Peyer's patch (tissue), 4 donors: Measurements from ENCODE around the gene KRTAP13-2. TPM values are rescaled to one million over a fixed set of nuclear protein-coding genes. Genes with fewer than 3 reads are reported as not detected.

ENCODE experiments used
- DNase-seq, 3 donors: peaks; one replicate each; pipeline ENCODE4 v3.0.0-alpha.2; 2017 to 2019
- H3K27ac ChIP-seq, 4 donors: fragments of 200-600 bp; sonication (generic); one replicate each; pipeline ENCODE4 v1.5.1; 2016 to 2019
- H3K27me3 ChIP-seq, 2 donors: fragments of 200-600 bp; sonication (generic); one replicate each; pipeline ENCODE4 v1.5.1; 2019
- H3K36me3 ChIP-seq, 3 donors: fragments of 200-600 bp; sonication (generic); one replicate each; pipeline ENCODE4 v1.5.1; 2016 to 2019
- H3K4me1 ChIP-seq, 4 donors: fragments of 200-600 bp; sonication (generic); one replicate each; pipeline ENCODE4 v1.5.1; 2016 to 2019
- H3K4me3 ChIP-seq, 4 donors: fragments of 200-600 bp; sonication (generic); 1 replicate in 3 of 4; 2 replicates in 1 of 4; pipeline ENCODE4 v1.5.1; 2016 to 2019; ENCODE audit warnings: mild to moderate bottlenecking in 1 of 4
- H3K9me3 ChIP-seq, 4 donors: fragments of 200-600 bp; sonication (generic); one replicate each; pipeline ENCODE4 v1.5.1; 2016 to 2019; ENCODE audit warnings: mild to moderate bottlenecking in 1 of 4
- CTCF ChIP-seq, 6 experiments: fragments of 450-650 bp in 4 of 6; fragments of 200-600 bp in 2 of 6; sonication (generic) in 1 of 6; IDR thresholded peaks; one replicate each; pipeline ENCODE4 v1.5.1; 2017 to 2019; ENCODE audit warnings: antibody characterized with exemption in 6 of 6, mild to moderate bottlenecking in 3 of 6, moderate library complexity in 1 of 6
- POLR2A ChIP-seq, 2 donors: fragments of 450-650 bp; IDR thresholded peaks; one replicate each; pipeline ENCODE4 v1.5.1; 2017; ENCODE audit warnings: antibody characterized with exemption in 2 of 2, mild to moderate bottlenecking in 2 of 2, moderate library complexity in 2 of 2
- small RNA-seq, 2 donors: library from RNA; depleted of rRNA; stranded (forward); fragments of <200 nt; gene quantifications; one replicate each; pipeline ENCODE3, GENCODE V24; 2016
- total RNA-seq, 4 donors: library from RNA; depleted of rRNA; stranded (reverse); fragments of >200 nt; gene quantifications; one replicate each; pipeline ENCODE4 v1.1.0, GENCODE V29; 2016

KRTAP13-2 gene
- total RNA-seq, 4 donors from 2014 or later = not detected

GRCh38 chr21:30336596-30336995 is 35.5 kb downstream of the KRTAP13-2 start:
- H3K36me3 ChIP-seq = no peaks in the 10 kb centered on the region
- H3K27me3 ChIP-seq = no peaks in the 10 kb centered on the region
- no peak for TF ChIP-seq CTCF (IDR thresholded peaks at IDR 0.05)
- no peak for TF ChIP-seq POLR2A (IDR thresholded peaks at IDR 0.05)
- H3K27ac ChIP-seq = no peak overlapping the region
- no peaks in the 10 kb centered on the region for H3K9me3 ChIP-seq
- H3K4me3 ChIP-seq = no peak overlapping the region
- no peak for DNase-seq
- H3K4me1 ChIP-seq = no peaks in the 10 kb centered on the region

GRCh38 chr21:30333736-30334135 is 38.3 kb downstream of the KRTAP13-2 start:
- no peak overlapping the region for H3K4me3 ChIP-seq
- no peak for DNase-seq
- H3K36me3 ChIP-seq = no peaks in the 10 kb centered on the region
- no peaks in the 10 kb centered on the region for H3K9me3 ChIP-seq
- no peaks in the 10 kb centered on the region for H3K4me1 ChIP-seq
- no peak overlapping the region for H3K27ac ChIP-seq
- H3K27me3 ChIP-seq = no peaks in the 10 kb centered on the region
- no peak for TF ChIP-seq POLR2A (IDR thresholded peaks at IDR 0.05)
- no peak for TF ChIP-seq CTCF (IDR thresholded peaks at IDR 0.05)

GRCh38 chr21:30332681-30333080 is 39.4 kb downstream of the KRTAP13-2 start:
- TF ChIP-seq POLR2A (IDR thresholded peaks at IDR 0.05) (no peak), CTCF (IDR thresholded peaks at IDR 0.05) (no peak)
- H3K27me3 ChIP-seq = no peaks in the 10 kb centered on the region
- DNase-seq = no peak
- H3K4me3 ChIP-seq = no peak overlapping the region
- H3K9me3 ChIP-seq = no peaks in the 10 kb centered on the region
- no peaks in the 10 kb centered on the region for H3K4me1 ChIP-seq
- H3K27ac ChIP-seq = no peak overlapping the region
- no peaks in the 10 kb centered on the region for H3K36me3 ChIP-seq

GRCh38 chr21:30329203-30329875 is 42.7 kb downstream of the KRTAP13-2 start:
- H3K27me3 ChIP-seq = no peaks in the 10 kb centered on the region
- no peak for DNase-seq
- H3K36me3 ChIP-seq = no peaks in the 10 kb centered on the region
- TF ChIP-seq POLR2A (IDR thresholded peaks at IDR 0.05) (no peak), CTCF (IDR thresholded peaks at IDR 0.05) (no peak)
- H3K27ac ChIP-seq = no peak overlapping the region
- H3K4me3 ChIP-seq = no peak overlapping the region
- no peaks in the 10 kb centered on the region for H3K4me1 ChIP-seq
- H3K9me3 ChIP-seq = no peaks in the 10 kb centered on the region

- Histone ChIP-seq H3K4me1 (no peaks in the 10 kb centered on the region), H3K4me3 (no peak overlapping the region), H3K9me3 (no peaks in the 10 kb centered on the region), H3K27ac (no peak overlapping the region), H3K27me3 (no peaks in the 10 kb centered on the region), H3K36me3 (no peaks in the 10 kb centered on the region)
- DNase-seq = no peak
- TF ChIP-seq POLR2A (IDR thresholded peaks at IDR 0.05) (no peak), CTCF (IDR thresholded peaks at IDR 0.05) (no peak)
These were observed 45.7 kb downstream of the KRTAP13-2 start for GRCh38 chr21:30326390-30326789.

Small RNAs within 50 kb of the gene (small RNA-seq; reads per million reads assigned to genes)
- 0 reads per million in 2 donors for gene KRTAP23-1
- 0 reads per million in 2 donors for gene MIR4327

Other genes with a start within 250 kb of the KRTAP13-2 start
- gene CLDN17, start 205.5 kb downstream of the KRTAP13-2 start, total RNA-seq = not detected
- gene CLDN8, start 156.2 kb downstream of the KRTAP13-2 start, total RNA-seq = 1 to 10 TPM in 3 of 4 donors, not detected in 1; 1.5 to 2.8 (median 1.6) TPM
- not detected for gene KRTAP24-1, start 89.3 kb downstream of the KRTAP13-2 start, total RNA-seq
- not detected for gene KRTAP25-1, start 82.8 kb downstream of the KRTAP13-2 start, total RNA-seq
- gene KRTAP26-1, start 52.0 kb downstream of the KRTAP13-2 start, total RNA-seq = not detected
- gene KRTAP27-1, start 34.6 kb downstream of the KRTAP13-2 start, total RNA-seq = not detected
- gene KRTAP23-1, start 23.7 kb downstream of the KRTAP13-2 start, total RNA-seq = not detected
- not detected for gene KRTAP13-1, start 23.8 kb upstream of the KRTAP13-2 start, total RNA-seq
- not detected for gene KRTAP13-3, start 53.7 kb upstream of the KRTAP13-2 start, total RNA-seq
- gene KRTAP13-4, start 57.9 kb upstream of the KRTAP13-2 start, total RNA-seq = not detected
- not detected for gene KRTAP15-1, start 68.0 kb upstream of the KRTAP13-2 start, total RNA-seq
- not detected for gene KRTAP19-1, start 108.1 kb upstream of the KRTAP13-2 start, total RNA-seq
- gene KRTAP19-2, start 115.2 kb upstream of the KRTAP13-2 start, total RNA-seq = not detected
- not detected for gene KRTAP19-3, start 119.7 kb upstream of the KRTAP13-2 start, total RNA-seq
- gene KRTAP19-4, start 124.9 kb upstream of the KRTAP13-2 start, total RNA-seq = not detected
- not detected for gene KRTAP19-5, start 129.9 kb upstream of the KRTAP13-2 start, total RNA-seq
- not detected for gene KRTAP19-6, start 169.6 kb upstream of the KRTAP13-2 start, total RNA-seq
- gene KRTAP19-7, start 189.0 kb upstream of the KRTAP13-2 start, total RNA-seq = not detected
- not detected for gene KRTAP22-2, start 218.1 kb upstream of the KRTAP13-2 start, total RNA-seq
- gene KRTAP6-3, start 220.2 kb upstream of the KRTAP13-2 start, total RNA-seq = not detected
- gene KRTAP6-2, start 226.6 kb upstream of the KRTAP13-2 start, total RNA-seq = not detected
- not detected for gene KRTAP22-1, start 228.8 kb upstream of the KRTAP13-2 start, total RNA-seq
- not detected for gene KRTAP6-1, start 241.7 kb upstream of the KRTAP13-2 start, total RNA-seq
- not detected for gene KRTAP20-1, start 244.2 kb upstream of the KRTAP13-2 start, total RNA-seq
- gene KRTAP20-4, start 248.4 kb upstream of the KRTAP13-2 start, total RNA-seq = not detected